COR-L47 (cell line): ENCODE results near the gene TNFRSF1A.

Source experiments
- DNase-seq: peaks from one replicate; lab custom pipeline; 2025; lab: John Stamatoyannopoulos, UW

TNFRSF1A gene

GRCh38 chr12:6374028-6374785, 32.3 kb upstream of the TNFRSF1A start:
- DNase-seq = no peak

DNA sequence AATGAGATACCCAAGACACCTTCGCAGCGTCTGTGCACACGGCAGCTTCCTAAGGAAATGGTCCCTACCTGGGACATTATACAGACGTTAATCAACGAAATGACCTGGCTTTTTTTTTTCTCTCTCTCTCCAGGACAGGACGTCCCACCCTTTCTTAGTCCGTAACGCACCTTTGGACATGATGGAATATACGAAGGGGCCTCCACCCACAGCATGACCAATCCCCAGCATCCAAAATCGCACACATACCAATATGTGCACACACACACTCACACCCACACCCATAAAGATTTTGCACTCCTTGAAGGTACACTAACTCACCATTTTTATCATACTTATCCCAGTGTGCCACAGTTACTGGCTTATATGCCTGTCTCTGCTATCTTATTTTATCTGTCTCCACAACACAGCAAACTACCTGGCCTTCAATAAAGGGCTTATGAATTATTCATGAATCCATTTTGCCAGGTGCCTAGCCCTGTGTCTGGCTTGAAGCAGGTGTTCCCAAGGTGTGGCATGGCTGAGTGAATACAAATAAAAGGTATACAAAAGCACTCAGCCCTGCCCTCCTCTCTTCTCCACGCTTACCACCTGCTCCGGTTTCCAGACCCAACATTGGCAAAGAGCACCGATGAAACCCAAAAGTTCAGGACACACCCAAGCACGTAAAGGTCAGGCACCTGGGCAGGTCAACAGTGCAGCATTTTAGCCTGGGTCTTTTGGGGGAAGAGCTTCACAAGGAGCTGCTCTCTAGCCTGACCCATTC, 31.3 kb upstream of the TNFRSF1A start:
- DNase-seq = peak; percentile 66

DNA sequence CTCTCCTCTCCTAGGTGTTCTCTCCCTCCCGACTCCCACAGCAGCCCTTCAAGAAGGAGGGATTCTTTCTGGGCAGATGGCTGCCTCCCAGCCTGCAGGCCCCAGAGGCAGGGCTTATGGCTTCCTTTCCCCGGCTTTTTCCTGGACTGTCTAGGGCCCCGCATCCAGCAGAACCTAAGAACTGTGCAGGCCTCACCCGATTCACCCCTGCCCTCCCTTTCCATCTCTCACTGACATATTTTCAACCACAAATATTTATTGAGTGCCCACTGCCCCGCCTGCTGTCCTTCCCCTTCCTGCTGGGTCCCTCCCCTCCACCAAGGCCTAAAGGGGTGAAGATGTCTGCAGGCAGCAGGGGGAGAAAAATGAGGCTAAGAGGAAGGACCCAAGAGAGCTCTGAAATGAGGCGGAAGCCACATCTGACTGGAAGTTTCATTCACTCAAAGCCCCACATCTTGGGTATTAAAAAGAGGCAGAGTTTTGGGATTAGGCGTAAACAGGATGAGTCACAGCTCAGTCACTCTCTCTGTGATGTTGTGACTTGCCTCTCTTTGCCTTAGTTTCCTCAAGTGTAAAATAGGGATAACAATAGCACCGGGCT, 30.6 kb upstream of the TNFRSF1A start:
- peak; percentile 17 for DNase-seq

- DNase-seq = peak; percentile 74
Measured at GRCh38 chr12:6370994-6371754, 29.3 kb upstream of the TNFRSF1A start.

GRCh38 chr12:6370576-6370935, 28.7 kb upstream of the TNFRSF1A start:
- no peak for DNase-seq

- no peak for DNase-seq
Measured at GRCh38 chr12:6369916-6370575, 28.2 kb upstream of the TNFRSF1A start.

- no peak for DNase-seq
Measured at GRCh38 chr12:6368906-6369525, 27.1 kb upstream of the TNFRSF1A start.

DNA sequence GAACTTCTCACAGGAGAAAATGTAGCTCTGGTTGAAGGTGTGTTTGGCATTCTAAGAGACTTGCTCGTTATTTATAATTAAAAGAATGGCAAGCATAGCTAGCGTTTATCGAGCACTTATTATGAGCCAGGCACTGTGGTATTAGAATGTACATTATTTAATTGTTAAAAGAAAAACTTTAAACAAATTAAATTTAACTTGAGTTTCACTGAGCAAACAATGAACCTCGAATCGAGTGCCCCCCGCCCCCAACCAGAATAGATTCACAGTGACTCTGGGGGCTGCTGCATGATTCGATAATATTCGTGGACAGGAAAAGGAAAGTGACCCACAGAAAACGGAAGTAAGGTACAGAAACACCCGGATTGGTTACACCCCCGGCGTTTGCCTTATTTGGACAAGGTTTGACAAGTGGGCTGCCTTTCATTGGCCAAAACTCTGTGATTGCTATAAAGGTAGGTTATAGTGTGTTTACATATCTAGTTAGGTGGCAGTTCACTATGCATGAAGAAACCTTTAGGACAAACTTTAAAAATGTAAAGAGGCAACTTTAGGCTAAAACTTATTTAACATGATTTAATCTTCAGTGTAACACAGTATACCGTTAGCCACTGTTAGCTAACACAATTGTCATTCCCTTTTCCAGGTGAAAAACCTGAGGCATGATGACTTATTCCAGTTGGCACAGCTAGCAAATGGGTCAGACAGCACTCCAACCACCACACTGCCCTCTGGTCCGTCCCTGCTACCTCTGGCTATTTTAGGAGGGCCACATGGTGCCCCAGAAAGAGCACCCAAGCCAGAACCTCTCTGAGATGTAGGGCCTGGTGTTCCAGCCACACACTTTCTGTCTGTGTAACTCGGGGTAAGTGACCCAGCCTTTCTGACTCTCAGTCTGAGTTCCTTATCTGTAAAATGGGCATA, 26.4 kb upstream of the TNFRSF1A start:
- no peak for DNase-seq

DNA sequence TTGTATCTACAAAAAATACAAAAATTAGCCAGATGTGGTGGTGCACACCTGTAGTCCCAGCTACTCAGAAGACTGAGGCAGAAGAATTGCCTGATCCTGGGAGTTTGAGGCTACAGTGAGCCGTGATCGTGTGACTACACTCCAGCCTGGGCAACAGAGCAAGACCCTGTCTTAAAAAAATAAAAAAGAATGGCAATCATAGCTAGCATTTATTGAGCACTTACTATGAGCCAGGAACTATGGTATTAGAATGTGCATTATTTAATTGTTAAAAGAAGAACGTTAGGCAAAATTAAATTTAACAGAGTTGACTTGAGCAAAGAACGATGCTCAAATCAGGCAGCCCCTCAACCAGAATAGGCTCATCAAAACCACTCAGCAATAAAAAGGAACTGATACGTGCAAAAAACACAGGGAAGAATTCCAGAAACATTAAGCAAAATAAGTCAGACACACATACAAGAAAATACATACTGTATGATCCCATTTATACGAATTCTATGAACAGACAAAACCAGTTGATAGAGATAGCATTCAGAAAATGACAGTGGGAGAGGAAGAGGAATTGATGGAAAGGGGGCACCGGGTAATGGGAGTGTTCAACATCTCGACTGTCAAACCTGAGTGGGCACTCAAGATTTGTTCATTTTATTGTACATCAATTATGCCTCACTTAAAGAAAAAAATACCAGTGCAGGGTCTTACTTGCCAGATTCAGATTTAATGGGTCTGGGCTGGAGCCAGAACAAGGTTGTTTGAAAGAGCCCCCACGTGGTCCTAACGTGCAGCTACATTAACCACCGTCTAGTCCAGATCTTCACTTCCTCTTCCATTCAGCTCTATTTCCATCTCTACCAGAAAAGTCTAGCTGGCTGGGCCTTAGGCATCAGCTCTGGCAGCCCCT, 25.4 kb upstream of the TNFRSF1A start:
- DNase-seq = no peak

DNA sequence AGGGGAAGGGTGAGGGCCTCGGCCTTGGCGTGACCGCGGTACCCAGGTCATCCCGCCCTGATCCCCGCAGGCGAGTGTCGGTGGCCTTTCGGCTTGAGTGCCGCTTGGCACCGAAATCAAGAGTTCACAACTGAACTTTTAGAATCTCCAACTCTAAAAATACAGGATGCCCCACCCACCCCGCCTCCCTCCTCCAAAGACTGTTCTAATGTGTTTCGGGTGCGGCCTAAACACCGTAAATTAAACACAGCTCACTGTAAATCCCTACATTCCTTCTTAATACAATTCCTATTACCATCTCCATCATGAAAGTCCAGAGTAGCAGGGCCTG, 22.1 kb upstream of the TNFRSF1A start:
- DNase-seq = no peak

DNA sequence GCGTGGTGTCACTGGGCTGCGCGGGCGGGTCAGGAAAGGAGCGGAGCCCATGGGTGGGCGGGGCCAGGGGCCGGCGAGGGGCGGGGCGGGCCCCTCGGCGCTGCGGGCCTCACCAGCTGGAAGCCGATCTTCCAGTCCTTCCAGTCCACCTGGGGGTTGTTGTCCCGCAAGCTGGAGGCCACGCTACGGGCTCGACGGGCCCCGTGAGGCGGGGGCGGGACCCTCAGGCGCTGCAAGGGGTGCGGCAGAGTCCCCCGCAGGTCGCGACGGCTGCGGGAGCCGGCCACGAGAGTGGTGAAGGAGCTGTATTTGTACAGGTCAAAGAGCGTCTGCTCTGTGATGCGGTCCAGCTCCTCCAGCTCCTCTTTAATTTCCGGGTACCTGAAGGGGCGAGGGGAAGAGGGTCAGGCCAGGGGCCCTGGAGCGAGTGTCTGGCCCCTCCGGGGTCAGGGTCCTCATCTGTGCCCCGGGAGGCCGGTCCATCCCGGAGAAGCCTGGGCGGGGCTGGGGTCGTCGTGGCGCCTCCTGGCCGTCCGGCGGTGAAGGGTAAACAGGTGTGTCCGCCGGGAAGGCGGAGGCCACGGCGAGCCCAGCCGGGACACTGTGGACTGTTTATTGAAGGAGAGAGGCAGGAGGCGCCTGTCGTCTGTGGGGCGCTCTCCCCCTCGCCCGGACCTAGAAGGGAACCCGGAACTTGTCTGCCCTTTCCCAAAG, 21.6 kb upstream of the TNFRSF1A start:
- no peak for DNase-seq

GRCh38 chr12:6363010-6363329, 21.1 kb upstream of the TNFRSF1A start:
- DNase-seq = no peak

- no peak for DNase-seq
Measured at GRCh38 chr12:6362403-6362802, 20.5 kb upstream of the TNFRSF1A start.

DNA sequence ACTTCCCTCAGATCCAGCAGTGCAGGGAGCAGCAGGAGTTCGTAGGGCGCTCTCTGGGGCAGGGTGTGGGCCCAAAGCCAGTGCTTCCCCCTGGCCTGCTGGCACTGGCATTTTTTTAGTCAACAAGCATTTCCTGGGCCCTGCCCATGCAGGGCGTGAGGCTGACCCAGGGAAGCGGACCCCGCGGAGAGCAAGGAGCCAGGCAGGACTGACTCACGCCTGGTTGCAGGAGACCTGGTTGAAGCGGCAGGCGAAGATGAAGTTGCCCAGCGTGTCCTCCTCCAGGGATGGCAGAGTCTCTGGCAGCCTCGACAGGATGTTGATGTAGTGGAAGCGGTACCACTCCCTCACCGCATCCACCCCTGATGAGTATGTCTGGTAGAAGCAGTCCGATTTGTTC, 20.0 kb upstream of the TNFRSF1A start:
- no peak for DNase-seq

GRCh38 chr12:6360578-6361490, 19.0 kb upstream of the TNFRSF1A start:
- no peak for DNase-seq

DNA sequence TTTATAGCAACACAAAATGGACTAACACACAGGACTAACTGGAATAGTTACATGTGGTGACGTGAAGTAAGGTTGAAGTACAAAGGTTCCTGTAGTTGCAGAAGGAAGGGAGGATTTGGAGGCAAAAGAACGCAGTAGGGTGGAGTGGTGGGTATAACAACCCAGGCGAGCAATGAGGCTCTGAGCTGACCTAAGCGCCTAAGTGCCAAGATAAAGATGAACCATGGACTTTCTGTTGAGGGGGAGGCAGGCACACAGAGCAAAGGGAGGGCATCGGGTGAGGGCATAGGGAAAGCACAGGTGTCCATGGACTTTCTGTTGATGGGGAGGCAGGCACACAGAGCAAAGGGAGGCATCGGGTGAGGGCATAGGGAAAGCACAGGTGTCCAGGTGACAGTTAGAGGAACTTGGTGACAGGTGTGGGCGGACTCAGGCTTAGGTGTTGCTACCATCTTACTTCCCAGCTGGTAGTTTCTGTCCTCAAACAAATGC, 18.2 kb upstream of the TNFRSF1A start:
- no peak for DNase-seq

DNA sequence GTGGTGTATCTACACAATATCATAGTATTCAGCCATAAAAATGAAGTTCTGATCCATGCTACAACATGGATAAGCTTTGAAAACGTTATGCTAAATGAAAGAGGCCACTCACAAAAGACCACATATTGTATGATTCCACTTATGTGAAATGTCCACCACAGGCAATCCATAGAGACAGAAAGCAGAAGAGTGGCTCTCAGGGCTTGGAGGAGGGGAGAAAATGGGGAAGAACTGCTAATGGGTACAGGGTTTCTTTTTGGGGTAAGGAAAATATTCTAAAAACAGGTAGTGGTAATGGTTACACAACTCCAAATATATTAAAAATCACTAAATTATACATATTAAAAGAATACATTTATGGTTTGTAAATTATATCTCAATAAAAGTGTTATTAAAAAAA, 17.0 kb upstream of the TNFRSF1A start:
- DNase-seq = no peak

GRCh38 chr12:6356374-6356820, 14.5 kb upstream of the TNFRSF1A start:
- DNase-seq = no peak
